Activated naive CD4-positive, alpha-beta T cell treated with anti-CD3 and anti-CD28 coated beads, Interleukin-2, amount 10 ng/mL, durations not matched to agents 7 days and 5 days (primary cell): ENCODE measurements around the gene WBP2.

Experiments
- CTCF ChIA-PET: fragments of 350-600 bp; sonication (Branson Sonifier 250); formaldehyde crosslinking; loops from one replicate; lab custom pipeline; 2021; ENCODE audit warnings: antibody characterized with exemption; lab: Charles Lee
- DNase-seq: peaks from one replicate; pipeline ENCODE4 v3.0.0-alpha.2; 2020
- H3K27ac Mint-ChIP-seq: one replicate; pipeline ENCODE4 v1.8.0; 2021; ENCODE audit warnings: mild to moderate bottlenecking, moderate library complexity, mixed read lengths
- H3K27me3 Mint-ChIP-seq: one replicate; pipeline ENCODE4 v1.8.0; 2021; ENCODE audit warnings: mild to moderate bottlenecking, mixed read lengths
- H3K36me3 Mint-ChIP-seq: one replicate; pipeline ENCODE4 v1.8.0; 2021; ENCODE audit warnings: mixed read lengths
- H3K4me1 Mint-ChIP-seq: one replicate; pipeline ENCODE4 v1.8.0; 2021; ENCODE audit warnings: mixed read lengths
- H3K4me3 Mint-ChIP-seq: one replicate; pipeline ENCODE4 v1.8.0; 2021; ENCODE audit warnings: mild to moderate bottlenecking, moderate library complexity, mixed read lengths
- H3K9me3 Mint-ChIP-seq: one replicate; pipeline ENCODE4 v1.8.0; 2021; ENCODE audit warnings: mixed read lengths

WBP2 gene

DNA sequence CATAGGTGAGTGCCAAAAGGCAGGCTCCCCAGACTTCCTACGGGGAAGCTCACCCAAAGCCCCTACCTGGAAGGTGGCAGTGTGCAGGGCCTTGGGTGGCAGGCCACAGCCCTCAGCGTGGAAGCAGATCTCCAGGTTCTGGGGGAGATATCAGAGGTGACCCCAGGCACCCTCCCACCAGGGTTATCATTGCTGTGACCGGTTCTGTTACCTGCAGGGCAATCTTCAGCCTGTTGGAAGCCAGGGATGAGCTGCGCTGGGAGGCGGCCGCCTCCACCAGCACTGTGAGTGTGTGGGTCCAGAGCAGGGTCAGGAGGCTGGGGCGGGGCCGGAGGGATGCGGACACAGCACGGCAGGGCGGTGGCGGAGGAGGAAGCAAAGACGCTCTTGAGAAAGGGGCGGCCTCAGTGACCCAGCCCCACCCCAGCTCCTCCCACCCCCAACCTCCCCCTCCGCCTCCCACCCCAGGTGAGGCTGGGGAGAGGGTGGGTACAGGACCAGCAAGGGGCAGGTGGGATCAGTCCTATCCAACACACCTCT lies 24.0 kb downstream of the WBP2 start:
- DNase-seq, result no peak
- Mint-ChIP-seq H3K4me3 (no peak overlapping the region), H3K27me3 (no peaks in the 10 kb centered on the region), H3K27ac (peak overlapping the region; percentile 65), H3K36me3 (peaks cover 48% of the 10 kb centered on the region), H3K9me3 (no peaks in the 10 kb centered on the region), H3K4me1 (peaks cover 56% of the 10 kb centered on the region)
- CTCF ChIA-PET, result interaction anchor here (1.0 to 7.5 kb wide), 10 partner anchors 15 to 173 kb away, joined by 3 to 55 read pairs (median 8); partner anchors contain the start of genes UNC13D and WBP2

DNA sequence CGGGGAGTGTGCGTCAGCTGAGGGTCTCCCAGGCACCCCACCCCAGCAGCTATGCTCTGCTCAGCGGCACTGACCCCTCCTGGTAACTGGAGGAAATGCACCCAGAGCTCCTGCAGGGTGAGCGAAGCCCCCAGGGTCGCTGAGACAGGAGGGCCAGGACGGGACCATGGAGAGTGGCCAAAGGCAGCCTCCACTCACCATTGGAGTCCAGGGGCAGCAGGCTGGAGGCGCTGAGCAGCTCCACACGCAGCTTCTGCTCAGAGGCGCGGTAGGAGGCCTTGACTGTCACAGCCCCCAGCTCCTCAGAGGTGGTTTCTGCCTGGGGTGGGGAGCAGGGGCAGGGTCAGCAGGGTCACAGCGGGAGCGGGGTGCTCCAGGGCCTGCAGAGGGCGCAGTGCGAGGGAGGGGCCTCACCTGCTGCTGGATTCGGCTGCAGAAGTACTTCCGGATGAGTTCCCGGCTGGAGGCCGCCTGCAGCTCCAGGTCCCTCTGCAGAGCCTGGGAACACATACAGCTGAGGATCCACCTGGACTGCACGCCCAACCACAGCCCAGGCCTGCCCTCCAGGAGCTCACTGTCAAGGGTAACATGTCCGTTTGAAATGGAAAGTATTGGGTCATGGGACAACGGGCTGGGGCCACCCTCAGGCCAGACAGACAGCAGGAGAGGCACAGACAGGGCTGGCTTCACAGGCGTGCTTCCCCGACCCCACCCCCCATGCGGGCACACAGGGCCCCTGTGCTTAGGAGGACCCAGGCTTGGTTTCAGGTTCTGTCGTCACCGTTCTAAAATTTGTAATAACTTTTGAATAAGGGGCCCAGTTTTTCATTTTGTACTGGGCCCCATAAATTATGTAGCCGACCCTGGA lies 24.7 kb downstream of the WBP2 start:
- no peaks in the 10 kb centered on the region for H3K9me3 Mint-ChIP-seq
- DNase-seq, result peak; percentile 50
- H3K27ac Mint-ChIP-seq, result peak overlapping the region; percentile 65
- H3K36me3 Mint-ChIP-seq, result peaks cover 47% of the 10 kb centered on the region
- CTCF ChIA-PET, result interaction anchor here (1.0 to 7.5 kb wide), 20 partner anchors 9 to 174 kb away, joined by 3 to 59 read pairs (median 5); partner anchors contain the start of genes GALK1 and UNC13D
- H3K4me1 Mint-ChIP-seq, result peaks cover 52% of the 10 kb centered on the region
- H3K4me3 Mint-ChIP-seq, result no peak overlapping the region
- H3K27me3 Mint-ChIP-seq, result no peaks in the 10 kb centered on the region

DNA sequence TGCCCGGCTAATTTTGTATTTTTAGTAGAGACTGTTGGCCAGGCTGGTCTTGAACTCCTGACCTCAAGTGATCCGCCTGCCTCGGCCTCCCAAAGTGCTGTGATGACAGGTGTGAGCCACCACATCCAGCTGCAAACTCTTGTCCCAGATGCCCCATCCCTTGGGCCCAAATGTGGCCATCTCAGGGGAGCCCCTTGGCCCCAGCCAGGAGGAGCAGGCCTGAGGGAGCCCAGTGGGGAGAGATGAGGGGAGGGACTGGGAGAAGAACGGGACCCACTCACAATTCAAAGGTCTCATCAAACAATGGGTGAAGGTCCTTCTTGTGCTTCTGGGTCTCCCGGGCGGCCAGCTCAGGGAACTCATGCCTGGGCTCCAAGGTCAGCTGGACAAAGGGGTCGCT lies 25.4 kb downstream of the WBP2 start:
- Mint-ChIP-seq H3K9me3 (no peaks in the 10 kb centered on the region), H3K4me3 (no peak overlapping the region), H3K27me3 (no peaks in the 10 kb centered on the region), H3K36me3 (peaks cover 44% of the 10 kb centered on the region), H3K27ac (no peak overlapping the region), H3K4me1 (peaks cover 51% of the 10 kb centered on the region)
- DNase-seq, result no peak
- CTCF ChIA-PET, result interaction anchor here (1.0 to 7.5 kb wide), 19 partner anchors 9 to 174 kb away, joined by 3 to 59 read pairs (median 5); partner anchors contain the start of genes GALK1 and UNC13D

DNA sequence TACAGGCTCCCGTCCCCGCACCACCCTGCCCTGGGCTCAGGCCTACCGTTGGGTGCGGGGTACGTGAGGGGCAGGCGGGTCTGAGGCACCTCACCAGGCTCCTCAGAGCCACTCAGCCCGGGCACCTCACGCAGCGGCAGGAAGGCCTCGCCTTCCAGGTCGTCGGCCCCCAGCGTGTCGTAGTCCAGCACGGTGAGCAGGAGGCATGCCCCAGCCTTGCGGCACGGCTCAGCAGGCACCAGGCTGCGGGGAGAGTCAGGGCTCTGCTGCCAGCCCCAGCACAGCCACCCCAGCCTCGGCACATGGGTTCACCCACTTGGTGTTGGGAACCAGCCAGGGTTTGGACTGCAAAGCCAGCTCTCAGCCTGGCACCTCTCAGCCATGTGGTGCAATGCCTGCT lies 26.4 kb downstream of the WBP2 start:
- Mint-ChIP-seq H3K9me3 (no peaks in the 10 kb centered on the region), H3K4me1 (peaks cover 40% of the 10 kb centered on the region), H3K27ac (no peak overlapping the region), H3K4me3 (no peak overlapping the region), H3K36me3 (peaks cover 40% of the 10 kb centered on the region), H3K27me3 (no peaks in the 10 kb centered on the region)
- CTCF ChIA-PET, result interaction anchor here (0.7 to 7.5 kb wide), 11 partner anchors 12 to 76 kb away, joined by 3 to 59 read pairs (median 12); partner anchors contain the start of genes GALK1 and UNC13D
- no peak for DNase-seq

DNA sequence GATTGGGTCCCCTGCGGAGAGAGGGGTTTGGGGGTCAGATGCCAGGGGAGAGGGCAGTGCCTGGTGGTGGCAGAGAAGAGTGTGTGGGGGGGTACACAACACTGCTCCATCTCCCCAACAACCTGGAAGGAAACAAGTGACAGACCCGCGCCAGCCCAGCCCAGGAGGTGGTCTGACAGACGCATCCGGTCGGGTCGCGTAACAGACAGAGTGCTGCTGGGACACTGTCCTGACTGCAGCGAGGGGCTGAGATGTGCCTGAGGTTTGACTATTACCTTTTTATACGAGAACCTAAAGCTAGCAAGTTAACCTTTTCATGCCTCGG lies 27.1 kb downstream of the WBP2 start:
- no peak for DNase-seq
- CTCF ChIA-PET, result interaction anchor here (0.7 to 7.5 kb wide), 10 partner anchors 11 to 66 kb away, joined by 3 to 59 read pairs (median 9); partner anchors contain the start of genes GALK1 and UNC13D

DNA sequence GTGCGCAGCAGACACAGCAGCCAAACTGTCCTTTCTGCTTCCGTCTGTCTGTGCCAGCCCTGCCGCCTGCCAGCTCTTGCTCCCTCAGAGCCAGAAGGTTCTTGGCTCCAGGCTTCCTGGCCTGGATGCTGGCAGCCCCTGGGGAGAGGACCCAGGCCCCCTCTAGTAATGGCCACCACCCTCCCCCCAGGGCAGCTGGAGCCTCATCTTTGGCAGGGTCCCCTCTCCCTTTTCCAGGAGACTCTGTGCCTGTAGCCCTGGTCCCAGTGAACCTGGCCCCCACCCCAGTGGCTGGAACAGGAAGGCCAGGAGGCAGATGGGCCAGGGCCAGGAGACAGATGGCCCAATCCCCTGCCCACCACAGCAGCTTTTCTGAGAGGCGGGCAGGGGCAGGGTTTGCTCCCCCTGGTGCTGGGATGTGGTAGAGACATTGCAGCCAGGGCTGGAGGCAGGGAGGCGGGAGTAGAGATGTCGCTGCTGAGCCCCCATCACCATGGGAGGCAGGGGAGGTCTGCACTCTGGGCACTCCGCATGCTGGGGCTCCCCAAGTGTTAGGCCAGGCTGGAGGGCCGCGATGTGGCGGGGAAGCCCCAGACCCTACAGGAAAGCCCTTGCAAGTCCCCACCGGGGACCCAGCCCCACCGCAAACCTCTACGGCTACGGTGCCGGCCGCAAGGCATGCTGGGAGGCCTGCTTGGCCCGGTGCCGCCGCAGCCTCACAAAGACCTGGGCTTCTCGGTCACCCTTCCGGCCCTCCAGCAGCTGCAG lies 27.6 kb downstream of the WBP2 start:
- peak overlapping the region; percentile 18 for H3K4me3 Mint-ChIP-seq
- H3K27me3 Mint-ChIP-seq, result no peaks in the 10 kb centered on the region
- H3K4me1 Mint-ChIP-seq, result peaks cover 29% of the 10 kb centered on the region
- H3K27ac Mint-ChIP-seq, result peak overlapping the region; percentile 90
- CTCF ChIA-PET, result interaction anchor here (0.8 to 7.5 kb wide), 15 partner anchors 10 to 74 kb away, joined by 3 to 59 read pairs (median 7); partner anchors contain the start of genes GALK1 and UNC13D
- H3K36me3 Mint-ChIP-seq, result peaks cover 31% of the 10 kb centered on the region
- H3K9me3 Mint-ChIP-seq, result no peaks in the 10 kb centered on the region
- DNase-seq, result peak; percentile 77

More for the DNA sequence above, 27.1 kb downstream of the WBP2 start:
- peak overlapping the region; percentile 90 for H3K27ac Mint-ChIP-seq
- H3K27me3 Mint-ChIP-seq, result no peaks in the 10 kb centered on the region
- H3K4me3 Mint-ChIP-seq, result peak overlapping the region; percentile 18
- peaks cover 33% of the 10 kb centered on the region for H3K4me1 Mint-ChIP-seq
- no peaks in the 10 kb centered on the region for H3K9me3 Mint-ChIP-seq
- peaks cover 33% of the 10 kb centered on the region for H3K36me3 Mint-ChIP-seq

DNA sequence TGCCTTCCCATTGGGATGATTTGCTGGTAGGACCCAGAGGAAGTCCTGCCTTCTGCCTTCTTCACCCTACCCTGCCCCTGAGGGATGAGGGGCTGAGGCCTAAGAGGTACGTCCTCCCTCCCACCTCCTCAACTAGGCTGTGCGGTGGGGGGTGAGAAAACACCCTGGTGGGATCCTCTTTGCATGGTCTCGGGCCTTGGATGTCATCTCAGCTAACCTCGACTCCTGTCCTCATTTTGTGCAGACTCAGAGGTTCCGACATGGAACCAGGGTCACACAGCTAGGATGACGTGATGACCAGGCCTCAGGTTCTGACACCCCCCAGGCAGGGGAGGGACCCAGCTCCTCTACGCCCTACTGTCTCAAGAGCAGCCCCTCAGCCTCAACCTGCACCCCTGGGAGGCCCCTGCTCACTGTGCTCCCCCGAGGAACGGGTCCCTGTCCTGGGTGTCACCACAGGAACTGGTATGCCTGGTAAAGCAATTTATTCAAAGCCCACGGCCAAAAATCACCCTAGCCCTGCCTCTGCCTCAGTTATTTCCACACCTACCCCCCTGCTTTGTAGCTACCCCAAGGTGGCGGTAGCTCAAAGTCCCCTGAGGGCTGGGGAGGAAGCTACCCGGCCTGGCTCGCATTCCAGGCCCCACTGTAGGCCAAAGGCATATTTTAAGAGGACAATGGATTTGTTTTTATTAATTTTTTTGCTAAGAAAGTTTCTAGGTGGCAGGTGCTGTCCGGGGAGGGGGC lies 28.4 kb downstream of the WBP2 start:
- Mint-ChIP-seq H3K4me1 (peaks cover 31% of the 10 kb centered on the region), H3K9me3 (no peaks in the 10 kb centered on the region), H3K4me3 (no peak overlapping the region), H3K27ac (peak overlapping the region; percentile 39), H3K27me3 (no peaks in the 10 kb centered on the region), H3K36me3 (peaks cover 26% of the 10 kb centered on the region)
- CTCF ChIA-PET, result interaction anchor here (0.8 to 7.5 kb wide), 16 partner anchors 9 to 75 kb away, joined by 3 to 59 read pairs (median 7); partner anchors contain the start of genes GALK1 and UNC13D
- no peak for DNase-seq

DNA sequence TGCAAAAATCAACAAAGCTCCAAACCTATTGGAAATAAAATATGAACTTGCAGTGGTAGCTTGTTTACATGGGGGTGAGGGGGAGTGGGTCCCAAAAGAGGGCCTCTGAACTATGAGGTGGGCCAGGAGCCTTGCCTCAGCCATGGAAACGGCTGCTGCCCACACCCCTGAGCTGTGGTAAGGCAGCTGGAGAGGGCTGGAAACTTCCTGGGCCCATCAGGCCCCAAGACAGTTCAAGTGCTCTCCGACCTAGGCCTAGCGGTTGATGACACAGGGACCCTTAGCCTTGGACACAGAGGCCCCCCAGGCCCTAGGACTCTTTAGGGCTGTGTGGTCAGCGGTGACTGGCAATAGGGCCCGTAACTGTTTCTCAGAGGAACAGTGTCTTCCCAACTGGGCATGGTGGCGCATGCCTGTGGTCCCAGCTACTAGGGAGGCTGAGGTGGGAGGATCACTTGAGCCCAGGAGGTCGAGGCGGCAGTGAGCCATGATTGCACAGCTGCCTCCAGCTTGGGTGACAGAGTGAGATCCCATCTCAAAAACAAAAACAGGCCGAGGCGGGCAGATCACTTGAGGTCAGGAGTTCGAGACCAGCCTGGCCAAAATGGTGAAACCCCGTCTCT lies 29.3 kb downstream of the WBP2 start:
- Mint-ChIP-seq H3K36me3 (peaks cover 27% of the 10 kb centered on the region), H3K9me3 (no peaks in the 10 kb centered on the region), H3K27me3 (no peaks in the 10 kb centered on the region), H3K4me3 (no peak overlapping the region), H3K27ac (peak overlapping the region; percentile 37), H3K4me1 (peaks cover 36% of the 10 kb centered on the region)
- CTCF ChIA-PET, result interaction anchor here (0.8 to 7.5 kb wide), 10 partner anchors 20 to 75 kb away, joined by 3 to 59 read pairs (median 9); partner anchors contain the start of genes GALK1 and UNC13D
- DNase-seq, result no peak

DNA sequence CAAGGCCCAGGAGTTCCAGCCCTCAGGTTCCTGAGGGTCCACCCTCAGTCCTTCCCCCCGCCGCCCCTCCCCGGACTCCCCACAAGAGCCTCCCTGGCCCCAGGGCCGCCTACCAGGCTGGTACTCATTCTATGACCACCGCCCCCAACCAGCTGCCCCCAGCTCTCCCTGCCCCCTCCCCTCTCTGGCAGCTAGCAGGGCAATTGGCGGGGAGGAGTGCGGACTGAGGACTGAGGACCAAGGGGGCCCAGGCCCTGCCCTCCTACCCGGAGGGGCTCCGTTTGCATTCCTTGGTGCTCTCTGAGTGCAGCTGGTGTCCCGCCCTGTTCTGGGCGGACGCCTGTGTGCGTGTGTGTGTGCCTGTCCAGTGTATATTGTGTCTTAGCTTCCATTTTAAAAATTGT lies 30.0 kb downstream of the WBP2 start:
- Mint-ChIP-seq H3K36me3 (peaks cover 27% of the 10 kb centered on the region), H3K27ac (peak overlapping the region; percentile 37), H3K4me3 (no peak overlapping the region), H3K27me3 (no peaks in the 10 kb centered on the region), H3K9me3 (no peaks in the 10 kb centered on the region), H3K4me1 (peaks cover 36% of the 10 kb centered on the region)
- CTCF ChIA-PET, result interaction anchor here (0.8 to 7.5 kb wide), 5 partner anchors 21 to 74 kb away, joined by 3 to 59 read pairs (median 7); partner anchors contain the start of genes GALK1 and UNC13D
- no peak for DNase-seq

DNA sequence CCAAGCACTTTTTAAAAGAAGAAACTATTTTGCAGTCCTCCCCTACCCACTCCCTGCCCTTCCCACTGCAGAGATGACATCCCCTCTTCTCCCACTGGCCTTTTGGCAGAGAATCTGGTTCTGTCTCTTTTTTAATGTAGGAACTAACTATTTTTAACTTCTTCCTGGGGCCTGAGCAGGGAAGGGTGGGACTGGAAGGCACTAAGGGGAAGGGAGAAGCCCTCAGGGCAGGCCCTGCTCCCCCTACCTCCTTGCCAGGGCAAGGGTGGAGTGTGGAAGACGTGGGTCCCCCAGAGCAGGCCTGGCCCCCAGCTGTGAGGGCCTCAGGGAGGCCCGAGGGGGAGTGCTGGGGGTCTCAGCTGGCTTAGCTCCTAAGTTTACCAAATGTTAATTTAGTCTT lies 30.5 kb downstream of the WBP2 start:
- no peaks in the 10 kb centered on the region for H3K27me3 Mint-ChIP-seq
- CTCF ChIA-PET, result interaction anchor here (1.7 to 7.5 kb wide), 3 partner anchors 21 to 60 kb away, joined by 4 to 59 read pairs (median 55); partner anchors contain the start of genes GALK1 and UNC13D
- DNase-seq, result no peak
- peaks cover 25% of the 10 kb centered on the region for H3K36me3 Mint-ChIP-seq
- H3K4me3 Mint-ChIP-seq, result no peak overlapping the region
- H3K4me1 Mint-ChIP-seq, result peaks cover 36% of the 10 kb centered on the region
- no peak overlapping the region for H3K27ac Mint-ChIP-seq
- no peaks in the 10 kb centered on the region for H3K9me3 Mint-ChIP-seq

DNA sequence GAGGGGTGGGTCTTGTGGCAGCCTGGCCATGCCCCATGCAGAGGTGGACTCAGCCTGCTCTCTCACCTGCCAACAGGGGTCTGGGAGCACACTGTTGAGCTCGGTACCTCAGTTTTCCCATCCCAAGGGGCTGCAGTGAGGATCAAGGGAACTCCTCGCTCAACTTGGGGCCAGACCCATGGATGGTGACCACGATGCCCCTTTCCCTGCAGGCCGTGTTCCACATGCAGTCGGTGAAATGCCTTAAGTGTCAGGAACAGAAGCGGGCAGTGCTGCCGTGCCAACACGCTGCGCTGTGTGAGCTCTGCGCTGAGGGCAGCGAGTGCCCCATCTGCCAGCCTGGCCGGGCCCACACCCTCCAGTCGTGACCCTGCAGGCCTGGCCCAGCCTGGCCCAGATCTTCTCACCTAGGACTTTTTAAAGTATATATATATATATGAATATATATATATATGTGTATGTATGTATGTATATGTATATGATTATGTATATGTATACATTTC lies 31.0 kb downstream of the WBP2 start:
- Mint-ChIP-seq H3K4me1 (peaks cover 39% of the 10 kb centered on the region), H3K4me3 (no peak overlapping the region), H3K27ac (no peak overlapping the region), H3K27me3 (no peaks in the 10 kb centered on the region), H3K9me3 (no peaks in the 10 kb centered on the region), H3K36me3 (peaks cover 27% of the 10 kb centered on the region)
- no peak for DNase-seq
- CTCF ChIA-PET, result interaction anchor here (0.9 to 7.5 kb wide), 3 partner anchors 22 to 71 kb away, joined by 3 to 59 read pairs (median 55); partner anchors contain the start of genes GALK1 and UNC13D

DNA sequence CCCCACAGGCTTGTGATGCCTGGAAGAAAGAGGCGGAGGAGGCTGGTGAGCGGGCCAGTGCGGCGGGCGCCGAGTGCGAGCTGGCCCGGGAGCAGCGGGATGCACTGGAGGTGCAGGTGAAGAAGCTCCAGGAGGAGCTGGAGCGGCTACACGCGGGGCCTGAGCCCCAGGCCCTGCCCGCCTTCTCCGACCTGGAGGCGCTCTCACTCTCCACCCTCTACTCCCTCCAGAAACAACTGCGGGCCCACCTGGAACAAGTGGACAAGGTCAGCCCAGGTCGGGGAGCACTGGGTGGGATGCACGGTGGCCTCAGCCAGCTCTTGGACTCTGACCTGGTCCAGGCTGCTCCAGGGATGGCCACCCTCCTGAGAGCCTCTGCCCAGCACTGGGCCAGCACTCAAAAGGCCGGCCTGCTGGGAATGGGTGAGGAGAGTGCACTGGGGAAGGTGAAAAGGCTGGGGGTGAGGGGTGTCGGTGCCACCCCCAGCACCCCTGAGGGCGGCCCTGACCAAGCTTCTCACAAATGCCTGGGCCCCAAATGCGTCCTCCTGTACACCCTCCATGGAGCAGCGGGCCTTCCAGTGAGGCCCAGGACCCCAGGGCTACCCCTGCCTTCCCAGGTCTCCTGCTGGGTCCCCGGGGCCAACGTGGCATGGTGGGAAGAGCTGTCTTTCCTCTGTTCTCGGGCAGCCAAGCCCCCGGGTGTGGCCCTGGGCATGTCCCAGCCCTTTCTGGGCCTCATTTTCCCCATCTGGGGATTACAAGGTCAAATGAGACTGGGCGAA lies 31.7 kb downstream of the WBP2 start:
- no peak overlapping the region for H3K27ac Mint-ChIP-seq
- CTCF ChIA-PET, result interaction anchor here (0.9 kb wide), 1 partner anchor 70 kb away, joined by 3 read pairs; no protein-coding TSS in a partner anchor
- no peaks in the 10 kb centered on the region for H3K9me3 Mint-ChIP-seq
- no peaks in the 10 kb centered on the region for H3K27me3 Mint-ChIP-seq
- no peak overlapping the region for H3K4me3 Mint-ChIP-seq
- no peak for DNase-seq
- H3K36me3 Mint-ChIP-seq, result peaks cover 31% of the 10 kb centered on the region
- H3K4me1 Mint-ChIP-seq, result peaks cover 38% of the 10 kb centered on the region
